CD4-positive, CD25-positive, alpha-beta regulatory T cell (primary cell): ENCODE results near the gene PKD1. TPM values are rescaled to one million over a fixed set of nuclear protein-coding genes. Genes with fewer than 3 reads are reported as not detected.

ENCODE experiments used
- ATAC-seq, 2 donors: fragments of 150-1000 bp; cut with Tn5 transposase; one replicate each; pipeline ENCODE4 v1.10.0; 2021; ENCODE audit warnings: low read depth in 2 of 2, moderate number of reproducible peaks in 2 of 2, moderate library complexity in 1 of 2
- DNase-seq, 3 donors: peaks; one replicate each; pipeline versions ENCODE4 v3.0.0 to v3.0.0-alpha.2; 2012 to 2022; ENCODE audit warnings: mixed read lengths in 1 of 3
- H3K27ac ChIP-seq: one replicate; pipeline ENCODE4 v1.7.0; 2013; ENCODE audit warnings: mild to moderate bottlenecking, low read length; ENCODE audit not compliant: insufficient read depth, poor library complexity, severe bottlenecking
- H3K27me3 ChIP-seq: one replicate; pipeline ENCODE4 v1.7.0; 2013; ENCODE audit warnings: low read length; ENCODE audit not compliant: control insufficient read depth, insufficient read depth
- H3K36me3 ChIP-seq: one replicate; pipeline ENCODE4 v1.7.0; 2013; ENCODE audit warnings: mild to moderate bottlenecking, low read length, moderate library complexity; ENCODE audit not compliant: control insufficient read depth, insufficient read depth
- H3K4me1 ChIP-seq: 2 replicates; pipeline ENCODE4 v1.7.0; 2013; ENCODE audit warnings: mild to moderate bottlenecking, low read length; ENCODE audit not compliant: insufficient read depth, control insufficient read depth, poor library complexity, severe bottlenecking
- H3K4me3 ChIP-seq: one replicate; pipeline ENCODE4 v1.7.0; 2013; ENCODE audit warnings: low read depth, mild to moderate bottlenecking, low read length, moderate library complexity
- H3K9me3 ChIP-seq, 2 experiments: 1 replicate in 1 of 2; 2 replicates in 1 of 2; pipeline ENCODE4 v1.7.0; 2013; ENCODE audit warnings: low read length in 2 of 2, mild to moderate bottlenecking in 1 of 2, moderate library complexity in 1 of 2; ENCODE audit not compliant: control insufficient read depth in 2 of 2
- H3K27ac Mint-ChIP-seq, 3 donors: one replicate each; pipeline ENCODE4 v1.8.0; 2020 to 2022; ENCODE audit warnings: mild to moderate bottlenecking in 3 of 3, mixed read lengths in 3 of 3, moderate library complexity in 2 of 3
- H3K27me3 Mint-ChIP-seq: one replicate; pipeline ENCODE4 v1.8.0; 2022; ENCODE audit warnings: mild to moderate bottlenecking, mixed read lengths
- H3K36me3 Mint-ChIP-seq: one replicate; pipeline ENCODE4 v1.8.0; 2020; ENCODE audit warnings: mixed read lengths
- H3K4me1 Mint-ChIP-seq, 4 donors: one replicate each; pipeline ENCODE4 v1.8.0; 2020 to 2022; ENCODE audit warnings: mixed read lengths in 4 of 4, mild to moderate bottlenecking in 1 of 4
- H3K4me3 Mint-ChIP-seq, 4 donors: one replicate each; pipeline ENCODE4 v1.8.0; 2020 to 2022; ENCODE audit warnings: mild to moderate bottlenecking in 4 of 4, mixed read lengths in 4 of 4, moderate library complexity in 3 of 4
- H3K9me3 Mint-ChIP-seq, 7 donors: one replicate each; pipeline ENCODE4 v1.8.0; 2020 to 2022; ENCODE audit warnings: mixed read lengths in 7 of 7, mild to moderate bottlenecking in 3 of 7, moderate library complexity in 2 of 7
- polyA plus RNA-seq, 4 donors: library from polyadenylated mRNA; unstranded; fragments of 300-500 nt; fragmentation: Illumina TruSeq; gene quantifications; one replicate each; pipeline ENCODE4 v1.2.3, GENCODE V29; 2021
- total RNA-seq: library from RNA; stranded (reverse); gene quantifications from one replicate; pipeline ENCODE4 v1.2.3, GENCODE V29; 2022

Gene PKD1
- total and polyA plus RNA-seq, 5 donors from 2014 or later: 1.4 to 86.1 (median 2.8) TPM

DNA sequence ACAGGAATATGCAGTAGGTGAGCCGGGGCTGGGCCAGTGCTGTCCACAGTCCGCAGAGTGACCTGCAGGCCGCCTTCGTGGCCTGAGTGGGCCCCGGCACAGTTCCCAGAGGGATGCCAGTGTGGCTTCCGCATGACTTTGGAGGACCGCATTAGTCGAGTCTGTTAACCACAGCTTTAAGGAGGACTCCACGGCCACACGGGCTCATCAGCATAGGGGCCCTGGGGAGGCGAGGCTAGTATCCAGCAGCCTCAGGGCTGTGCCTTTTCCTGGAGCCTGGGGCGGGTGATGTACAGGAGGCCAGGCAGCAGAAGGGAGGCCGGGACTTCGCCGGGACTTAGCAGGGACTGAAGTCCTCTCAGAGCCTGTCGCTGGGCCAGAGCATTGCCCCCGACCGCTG is 74.7 kb downstream of the PKD1 start:
- peaks cover 20% of the 10 kb centered on the region for H3K36me3 ChIP-seq

DNA sequence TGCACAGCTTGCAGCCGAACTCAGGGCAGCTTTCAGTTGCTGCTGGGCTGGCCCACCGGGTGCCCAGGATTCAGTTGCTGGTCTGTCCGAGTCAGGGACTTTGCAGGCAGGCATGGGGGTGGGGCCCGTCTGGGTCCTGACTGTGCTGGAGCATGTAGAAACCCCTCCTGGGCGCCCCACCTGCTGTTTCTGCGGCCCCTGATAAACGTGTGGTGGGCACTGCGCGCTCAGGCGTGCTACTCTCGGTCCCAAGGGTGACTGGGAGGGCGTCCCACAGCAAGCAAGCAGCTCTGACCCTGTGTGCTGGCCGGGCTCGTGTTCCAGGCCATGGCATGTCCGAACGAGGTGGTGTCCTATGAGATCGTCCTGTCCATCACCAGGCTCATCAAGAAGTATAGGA is 75.4 kb downstream of the PKD1 start:
- no peak for DNase-seq
- H3K9me3 ChIP-seq: no peaks in the 10 kb centered on the region
- H3K36me3 Mint-ChIP-seq: peaks cover 12% of the 10 kb centered on the region
- H3K27ac Mint-ChIP-seq: no peak overlapping the region
- H3K27ac ChIP-seq: no peak overlapping the region
- H3K36me3 ChIP-seq: peaks cover 15% of the 10 kb centered on the region
- H3K27me3 Mint-ChIP-seq: no peaks in the 10 kb centered on the region
- no peak overlapping the region for H3K4me3 Mint-ChIP-seq
- H3K4me1 Mint-ChIP-seq: peaks cover 0 to 4% (median 0%) of the 10 kb centered on the region in 4 donors
- no peaks in the 10 kb centered on the region for H3K4me1 ChIP-seq
- H3K4me3 ChIP-seq: no peak overlapping the region
- H3K27me3 ChIP-seq: no peaks in the 10 kb centered on the region
- no peak for ATAC-seq
- H3K9me3 Mint-ChIP-seq: no peaks in the 10 kb centered on the region

More for the DNA sequence above, 74.7 kb downstream of the PKD1 start:
- peaks cover 0 to 1% (median 0%) of the 10 kb centered on the region in 4 donors for H3K4me1 Mint-ChIP-seq
- Histone ChIP-seq H3K4me3 (no peak overlapping the region), H3K4me1 (no peaks in the 10 kb centered on the region), H3K27me3 (no peaks in the 10 kb centered on the region), H3K27ac (no peak overlapping the region), H3K9me3 (no peaks in the 10 kb centered on the region)
- H3K9me3 Mint-ChIP-seq: no peaks in the 10 kb centered on the region
- H3K27me3 Mint-ChIP-seq: no peaks in the 10 kb centered on the region
- H3K4me3 Mint-ChIP-seq: no peak overlapping the region
- no peak overlapping the region for H3K27ac Mint-ChIP-seq
- H3K36me3 Mint-ChIP-seq: peaks cover 13% of the 10 kb centered on the region
- DNase-seq: no peak
- ATAC-seq: no peak

DNA sequence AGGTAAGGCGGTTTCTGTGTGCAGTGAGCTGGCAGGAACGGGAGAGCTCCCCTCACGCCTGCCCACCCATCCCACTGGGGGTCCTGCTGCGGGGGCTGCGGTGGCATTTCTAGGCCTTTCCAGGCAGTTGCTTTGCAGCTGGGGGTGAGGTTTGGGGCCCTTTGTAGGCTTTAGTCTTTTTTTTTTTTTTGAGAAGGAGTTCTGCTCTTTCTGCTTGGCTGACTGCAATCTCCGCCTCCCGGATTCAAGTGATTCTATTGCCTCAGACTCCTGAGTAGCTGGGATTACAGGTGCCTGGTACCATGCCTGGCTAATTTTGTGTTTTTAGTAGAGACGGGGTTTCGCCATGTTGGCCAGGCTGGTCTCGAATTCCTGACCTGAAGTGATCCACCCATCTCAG is 76.8 kb downstream of the PKD1 start:
- no peaks in the 10 kb centered on the region for H3K27me3 Mint-ChIP-seq
- H3K36me3 Mint-ChIP-seq: peaks cover 12% of the 10 kb centered on the region
- no peaks in the 10 kb centered on the region for H3K9me3 Mint-ChIP-seq
- H3K36me3 ChIP-seq: peaks cover 21% of the 10 kb centered on the region
- no peak overlapping the region for H3K4me3 ChIP-seq
- no peak for ATAC-seq
- no peak overlapping the region for H3K27ac Mint-ChIP-seq
- no peak for DNase-seq
- no peaks in the 10 kb centered on the region for H3K4me1 ChIP-seq
- no peaks in the 10 kb centered on the region for H3K9me3 ChIP-seq
- H3K27me3 ChIP-seq: no peaks in the 10 kb centered on the region
- H3K4me1 Mint-ChIP-seq: peaks cover 0 to 4% (median 0%) of the 10 kb centered on the region in 4 donors
- H3K4me3 Mint-ChIP-seq: no peak overlapping the region
- H3K27ac ChIP-seq: no peak overlapping the region

DNA sequence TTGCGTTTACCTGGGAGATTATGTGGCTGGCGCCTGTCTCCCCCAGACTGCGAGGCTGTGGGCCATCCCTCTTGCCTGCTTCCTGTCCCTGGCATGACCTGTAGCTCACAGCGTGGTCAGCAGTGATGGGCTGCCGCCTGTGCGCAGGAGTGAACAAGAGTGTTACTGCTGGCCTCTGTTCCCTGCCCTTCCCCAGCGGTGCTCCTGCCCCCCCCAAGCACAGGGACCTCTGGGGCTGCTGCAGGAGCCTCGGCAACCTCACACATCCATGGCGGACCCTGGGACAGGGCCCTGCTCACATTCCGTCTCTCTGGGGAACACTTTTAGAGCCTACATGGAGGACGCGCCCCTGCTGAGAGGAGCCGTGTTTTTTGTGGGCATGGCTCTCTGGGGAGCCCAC is 77.3 kb downstream of the PKD1 start:
- H3K27me3 ChIP-seq: no peaks in the 10 kb centered on the region
- H3K9me3 ChIP-seq: no peaks in the 10 kb centered on the region
- H3K36me3 ChIP-seq: peaks cover 25% of the 10 kb centered on the region
- DNase-seq (no peak), ATAC-seq (no peak)
- peak overlapping the region in 1 of 4 donors; percentile 27 for H3K4me3 Mint-ChIP-seq
- no peaks in the 10 kb centered on the region for H3K27me3 Mint-ChIP-seq
- no peaks in the 10 kb centered on the region for H3K4me1 ChIP-seq
- H3K27ac Mint-ChIP-seq: no peak overlapping the region
- no peaks in the 10 kb centered on the region for H3K9me3 Mint-ChIP-seq
- H3K4me3 ChIP-seq: no peak overlapping the region
- H3K4me1 Mint-ChIP-seq: peaks cover 0 to 4% (median 0%) of the 10 kb centered on the region in 4 donors
- H3K27ac ChIP-seq: no peak overlapping the region
- H3K36me3 Mint-ChIP-seq: peaks cover 9% of the 10 kb centered on the region

DNA sequence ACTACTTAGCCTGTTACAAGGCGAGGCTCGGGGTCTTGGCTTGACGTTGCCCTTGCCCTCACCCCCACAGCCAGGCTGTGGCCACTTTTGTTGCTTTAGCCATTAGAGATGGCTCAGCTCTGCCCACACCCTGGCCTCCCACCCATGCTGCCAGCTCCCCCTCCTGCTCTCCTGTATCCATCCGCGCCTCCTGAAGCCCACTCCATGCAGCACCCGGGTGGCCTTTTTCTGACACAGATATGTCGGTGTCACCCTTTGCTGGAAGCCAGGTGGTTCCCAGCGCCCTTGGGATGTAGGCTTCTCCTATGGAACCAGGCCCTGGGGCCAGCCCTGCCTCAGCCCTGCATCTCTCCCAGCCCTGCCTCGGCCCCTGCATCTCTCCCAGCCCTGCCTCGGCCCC is 78.3 kb downstream of the PKD1 start:
- Mint-ChIP-seq H3K36me3 (peaks cover 8% of the 10 kb centered on the region), H3K9me3 (no peaks in the 10 kb centered on the region), H3K27ac (no peak overlapping the region), H3K27me3 (no peaks in the 10 kb centered on the region), H3K4me3 (no peak overlapping the region), H3K4me1 (peaks cover 0 to 4% (median under 1%) of the 10 kb centered on the region in 4 donors)
- Histone ChIP-seq H3K4me1 (no peaks in the 10 kb centered on the region), H3K9me3 (no peaks in the 10 kb centered on the region), H3K27me3 (no peaks in the 10 kb centered on the region), H3K27ac (no peak overlapping the region), H3K36me3 (peaks cover 30% of the 10 kb centered on the region), H3K4me3 (no peak overlapping the region)
- ATAC-seq (no peak), DNase-seq (no peak)

DNA sequence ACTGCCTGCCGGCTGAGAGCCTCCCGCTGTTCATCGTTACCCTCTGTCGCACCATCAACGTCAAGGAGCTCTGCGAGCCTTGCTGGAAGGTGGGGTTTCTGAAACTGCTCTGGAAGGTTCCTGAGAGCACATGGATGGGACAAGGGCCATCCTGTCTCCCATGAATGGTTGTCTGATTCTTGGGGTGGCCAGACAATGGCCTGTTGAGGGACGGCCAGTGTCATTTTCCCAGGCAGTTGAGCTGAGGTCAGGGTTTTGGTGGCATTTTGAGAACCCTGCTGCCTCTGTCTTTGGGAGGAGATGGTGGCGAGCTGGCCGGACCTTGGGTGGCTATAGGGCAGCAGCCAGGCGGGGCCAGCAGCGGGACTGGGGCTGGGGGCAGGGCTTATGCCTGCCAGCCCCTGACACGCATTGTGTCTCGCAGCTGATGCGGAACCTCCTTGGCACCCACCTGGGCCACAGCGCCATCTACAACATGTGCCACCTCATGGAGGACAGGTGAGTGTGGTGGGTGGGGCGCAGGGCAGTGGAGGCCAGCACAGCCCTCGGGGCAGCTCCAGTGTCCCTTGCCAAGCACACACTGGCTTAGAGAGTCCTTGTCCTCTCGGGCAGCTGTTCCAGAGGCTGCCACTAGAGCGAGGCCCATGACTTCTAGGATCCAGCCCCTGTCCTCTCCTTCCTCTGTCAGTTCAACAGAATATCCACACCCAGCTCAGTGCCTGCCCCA is 78.9 kb downstream of the PKD1 start:
- H3K9me3 ChIP-seq: no peaks in the 10 kb centered on the region
- H3K4me1 ChIP-seq: no peaks in the 10 kb centered on the region
- H3K27me3 Mint-ChIP-seq: no peaks in the 10 kb centered on the region
- H3K27ac ChIP-seq: no peak overlapping the region
- DNase-seq (no peak), ATAC-seq (no peak)
- no peaks in the 10 kb centered on the region for H3K27me3 ChIP-seq
- no peak overlapping the region for H3K4me3 Mint-ChIP-seq
- H3K36me3 Mint-ChIP-seq: peaks cover 8% of the 10 kb centered on the region
- no peak overlapping the region for H3K4me3 ChIP-seq
- no peaks in the 10 kb centered on the region for H3K9me3 Mint-ChIP-seq
- H3K36me3 ChIP-seq: peaks cover 30% of the 10 kb centered on the region
- H3K27ac Mint-ChIP-seq: no peak overlapping the region
- peaks cover 0 to 4% (median 1%) of the 10 kb centered on the region in 4 donors for H3K4me1 Mint-ChIP-seq

DNA sequence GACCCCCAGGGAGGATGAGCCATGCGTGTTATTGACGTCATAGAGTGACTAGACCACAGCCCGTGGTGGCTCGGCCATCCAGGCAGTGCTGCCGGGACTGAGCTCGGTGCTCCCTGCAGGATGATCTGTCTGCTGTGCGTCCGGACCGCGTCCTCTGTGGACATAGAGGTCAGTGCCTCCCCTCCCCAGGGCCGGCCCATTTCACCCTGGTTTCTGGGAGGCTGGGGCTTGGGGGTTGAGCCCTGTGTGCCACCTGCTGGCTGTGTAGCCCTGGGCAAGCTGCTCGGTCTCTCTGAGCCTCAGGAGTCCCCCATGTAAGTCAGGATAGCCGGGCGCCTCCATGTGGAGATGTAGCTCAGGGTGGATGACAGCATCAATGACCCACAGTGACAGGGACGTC is 79.6 kb downstream of the PKD1 start:
- Mint-ChIP-seq H3K27ac (no peak overlapping the region), H3K4me1 (peaks cover 0 to 4% (median 1%) of the 10 kb centered on the region in 4 donors), H3K36me3 (peaks cover 8% of the 10 kb centered on the region), H3K27me3 (no peaks in the 10 kb centered on the region), H3K9me3 (no peaks in the 10 kb centered on the region), H3K4me3 (peak overlapping the region in 1 of 4 donors; percentile 51)
- peaks cover 30% of the 10 kb centered on the region for H3K36me3 ChIP-seq
- ATAC-seq (no peak), DNase-seq (no peak)
- H3K27me3 ChIP-seq: no peaks in the 10 kb centered on the region
- H3K4me3 ChIP-seq: no peak overlapping the region
- no peaks in the 10 kb centered on the region for H3K9me3 ChIP-seq
- no peaks in the 10 kb centered on the region for H3K4me1 ChIP-seq
- no peak overlapping the region for H3K27ac ChIP-seq
